Gastroesophageal sphincter (tissue), 3 donors: ENCODE data around the gene RYR2.

Experiments used
- EP300 ChIP-seq: sonication (generic); formaldehyde crosslinking; IDR thresholded peaks from one replicate; pipeline ENCODE4 v1.6.1; 2017; ENCODE audit warnings: antibody characterized with exemption, mild to moderate bottlenecking
- POLR2A ChIP-seq, 2 donors: fragments of 450-650 bp; IDR thresholded peaks; one replicate each; pipeline ENCODE4 v1.6.1; 2017; ENCODE audit warnings: antibody characterized with exemption in 2 of 2, mild to moderate bottlenecking in 2 of 2, moderate library complexity in 1 of 2
- TF ChIP-seq, protein P1 (sequence below), 4 experiments: fragments of 200-600 bp in 2 of 4; fragments of 450-650 bp in 2 of 4; sonication (generic) in 1 of 4; IDR thresholded peaks; one replicate each; pipeline ENCODE4 v1.5.1; 2017 to 2019; ENCODE audit warnings: antibody characterized with exemption in 4 of 4, mild to moderate bottlenecking in 2 of 4, moderate library complexity in 2 of 4

GRCh38 chr1:237580726-237581125, 538.7 kb downstream of the RYR2 start:
- TF ChIP-seq EP300 (no peak), POLR2A (IDR thresholded peaks at IDR 0.05) (no peak)
- TF ChIP-seq, protein P1, sequence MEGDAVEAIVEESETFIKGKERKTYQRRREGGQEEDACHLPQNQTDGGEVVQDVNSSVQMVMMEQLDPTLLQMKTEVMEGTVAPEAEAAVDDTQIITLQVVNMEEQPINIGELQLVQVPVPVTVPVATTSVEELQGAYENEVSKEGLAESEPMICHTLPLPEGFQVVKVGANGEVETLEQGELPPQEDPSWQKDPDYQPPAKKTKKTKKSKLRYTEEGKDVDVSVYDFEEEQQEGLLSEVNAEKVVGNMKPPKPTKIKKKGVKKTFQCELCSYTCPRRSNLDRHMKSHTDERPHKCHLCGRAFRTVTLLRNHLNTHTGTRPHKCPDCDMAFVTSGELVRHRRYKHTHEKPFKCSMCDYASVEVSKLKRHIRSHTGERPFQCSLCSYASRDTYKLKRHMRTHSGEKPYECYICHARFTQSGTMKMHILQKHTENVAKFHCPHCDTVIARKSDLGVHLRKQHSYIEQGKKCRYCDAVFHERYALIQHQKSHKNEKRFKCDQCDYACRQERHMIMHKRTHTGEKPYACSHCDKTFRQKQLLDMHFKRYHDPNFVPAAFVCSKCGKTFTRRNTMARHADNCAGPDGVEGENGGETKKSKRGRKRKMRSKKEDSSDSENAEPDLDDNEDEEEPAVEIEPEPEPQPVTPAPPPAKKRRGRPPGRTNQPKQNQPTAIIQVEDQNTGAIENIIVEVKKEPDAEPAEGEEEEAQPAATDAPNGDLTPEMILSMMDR (IDR thresholded peaks at IDR 0.05): no peak
